HEK293 (cell line): ENCODE measurements around the gene BRI3BP.

ENCODE experiments used
- CTCF ChIA-PET: fragments of 350-600 bp; formaldehyde crosslinking; extraction: SDS; loops from one replicate; lab custom pipeline; 2021; ENCODE audit warnings: antibody characterized with exemption; lab: Yijun Ruan, JAX
- POLR2A ChIA-PET: fragments of 300-600 bp; formaldehyde crosslinking; extraction: SDS; loops from one replicate; lab custom pipeline; 2020; ENCODE audit warnings: antibody characterized with exemption, inconsistent platforms; lab: Yijun Ruan, JAX
- H3K27ac ChIP-seq: fragments of 200-500 bp; sonication (Bioruptor generic); 2 replicates; pipeline ENCODE4 v1.5.1; 2014; ENCODE audit warnings: low read depth, low read length, control low read depth, inconsistent platforms; ENCODE audit errors: extremely low read depth
- H3K36me3 ChIP-seq, 2 experiments: fragments of 200-500 bp in 1 of 2; sonication (Bioruptor generic) in 1 of 2; 1 replicate in 1 of 2; 2 replicates in 1 of 2; pipeline ENCODE4 v1.5.1; 2014 to 2017; ENCODE audit warnings: inconsistent platforms in 2 of 2, low read length in 2 of 2; ENCODE audit not compliant: control insufficient read depth in 2 of 2, insufficient read depth in 1 of 2
- H3K4me1 ChIP-seq: fragments of 200-500 bp; sonication (Bioruptor generic); 2 replicates; pipeline ENCODE4 v1.5.1; 2014; ENCODE audit warnings: mild to moderate bottlenecking, low read length, inconsistent platforms; ENCODE audit not compliant: control insufficient read depth, insufficient read depth
- H3K4me3 ChIP-seq: 2 replicates; pipeline ENCODE4 v1.5.1; 2011; ENCODE audit warnings: low read depth, mild to moderate bottlenecking, control low read depth, low read length, moderate library complexity
- H3K9me3 ChIP-seq: fragments of 200-500 bp; sonication (Bioruptor generic); 2 replicates; pipeline ENCODE4 v1.5.1; 2014; ENCODE audit warnings: low read depth, low read length, inconsistent platforms; ENCODE audit not compliant: control insufficient read depth, insufficient read depth
- BCL11A ChIP-seq: fragments of 450-650 bp; formaldehyde crosslinking; IDR thresholded peaks from 2 replicates; pipeline ENCODE4 v1.5.1; 2016; ENCODE audit warnings: low read depth, missing biosample characterization, missing genetic modification characterization
- BCL6B ChIP-seq: fragments of 450-650 bp; formaldehyde crosslinking; IDR thresholded peaks from 2 replicates; pipeline ENCODE4 v1.5.1; 2017; ENCODE audit warnings: missing biosample characterization, missing genetic modification characterization
- FEZF1 ChIP-seq: fragments of 450-650 bp; formaldehyde crosslinking; IDR thresholded peaks from 2 replicates; pipeline ENCODE4 v1.5.1; 2016; ENCODE audit warnings: missing biosample characterization, missing genetic modification characterization
- HOXA7 ChIP-seq: sonication (generic); formaldehyde crosslinking; IDR thresholded peaks from 2 replicates; pipeline ENCODE4 v1.8.1; 2022; ENCODE audit warnings: missing genetic modification reagents, borderline replicate concordance
- KLF17 ChIP-seq: fragments of 450-650 bp; formaldehyde crosslinking; IDR thresholded peaks from 2 replicates; pipeline ENCODE4 v1.5.1; 2016; ENCODE audit warnings: missing biosample characterization, missing genetic modification characterization
- PRDM10 ChIP-seq: fragments of 450-650 bp; formaldehyde crosslinking; IDR thresholded peaks from 2 replicates; pipeline ENCODE4 v1.5.1; 2016; ENCODE audit warnings: missing biosample characterization, missing genetic modification characterization
- ZBTB17 ChIP-seq: fragments of 450-650 bp; formaldehyde crosslinking; IDR thresholded peaks from 2 replicates; pipeline ENCODE4 v1.5.1; 2016; ENCODE audit warnings: missing biosample characterization, missing genetic modification characterization
- ZBTB21 ChIP-seq: fragments of 450-650 bp; formaldehyde crosslinking; IDR thresholded peaks from 2 replicates; pipeline ENCODE4 v1.5.1; 2017; ENCODE audit warnings: missing biosample characterization, missing genetic modification characterization
- ZNF184 ChIP-seq: fragments of 450-650 bp; IDR thresholded peaks from 2 replicates; pipeline ENCODE4 v1.5.1; 2018; ENCODE audit warnings: missing biosample characterization, mild to moderate bottlenecking, missing genetic modification characterization
- ZNF280C ChIP-seq: fragments of 450-650 bp; formaldehyde crosslinking; IDR thresholded peaks from 2 replicates; pipeline ENCODE4 v1.5.1; 2016; ENCODE audit warnings: missing biosample characterization, missing genetic modification characterization
- ZNF302 ChIP-seq: fragments of 450-650 bp; formaldehyde crosslinking; IDR thresholded peaks from 2 replicates; pipeline ENCODE4 v1.5.1; 2016; ENCODE audit warnings: missing biosample characterization, missing genetic modification characterization, low read depth
- ZNF433 ChIP-seq: fragments of 450-650 bp; formaldehyde crosslinking; IDR thresholded peaks from 2 replicates; pipeline ENCODE4 v1.5.1; 2016; ENCODE audit warnings: missing biosample characterization, missing genetic modification characterization, low read depth
- ZNF768 ChIP-seq: fragments of 450-650 bp; formaldehyde crosslinking; IDR thresholded peaks from 2 replicates; pipeline ENCODE4 v1.5.1; 2018; ENCODE audit warnings: missing biosample characterization, mild to moderate bottlenecking, missing genetic modification characterization

Gene BRI3BP

GRCh38 chr12:125033288-125033687 lies 39.8 kb downstream of the BRI3BP start:
- Histone ChIP-seq H3K4me3 (no peak overlapping the region), H3K4me1 (no peaks in the 10 kb centered on the region)
- TF ChIP-seq KLF17 (tag by site-specific recombination) (no peak), ZNF184 (tag by site-specific recombination) (no peak), FEZF1 (tag by site-specific recombination) (no peak), PRDM10 (tag by site-specific recombination) (no peak), ZBTB17 (tag by site-specific recombination) (no peak), ZBTB21 (tag by site-specific recombination) (no peak), ZNF280C (tag by site-specific recombination) (no peak), BCL11A (tag by site-specific recombination) (no peak), ZNF433 (tag by site-specific recombination) (no peak), HOXA7 (CRISPR knock-in tag) (no peak), ZNF302 (no peak)
- TF ChIP-seq, all 188 proteins: peak for 0
- H3K9me3 ChIP-seq, result no peaks in the 10 kb centered on the region; the same call in 1 of the 2 replicates
- ChIA-PET POLR2A (no interaction called here), CTCF (no interaction called here)
- H3K36me3 ChIP-seq, result peaks cover 0 to under 1% of the 10 kb centered on the region in 2 experiments; a peak in 1 of 3 replicates
- H3K27ac ChIP-seq, result no peak overlapping the region

- no peaks in the 10 kb centered on the region for H3K36me3 ChIP-seq
- no peak overlapping the region for H3K27ac ChIP-seq
- TF ChIP-seq ZNF768 (tag by site-specific recombination) (0 out of 2 replicates have a peak, but pooled peaks have one; percentile 57), BCL6B (tag by site-specific recombination) (no peak)
- H3K4me3 ChIP-seq, result no peak overlapping the region
- ChIA-PET CTCF (interaction anchor here (0.7 kb wide), 1 partner anchor 32 kb away, joined by 3 read pairs; no protein-coding TSS in a partner anchor), POLR2A (interaction anchor here (1.5 kb wide), 1 partner anchor 10 kb away, joined by 3 read pairs; no protein-coding TSS in a partner anchor)
- no peaks in the 10 kb centered on the region; the same call in 1 of the 2 replicates for H3K9me3 ChIP-seq
- no peaks in the 10 kb centered on the region for H3K4me1 ChIP-seq
Measured at GRCh38 chr12:125038976-125039625, 45.7 kb downstream of the BRI3BP start.
